ENCODE results near the gene TTC16.
A peak's percentile ranks its signal among the peaks of the same experiment; 100 is the strongest.

Gene TTC16

GRCh38 chr9:127720865-127721227, 5.0 kb downstream of the TTC16 start:
- DNase-seq (ENCODE audit: low spot score), result no peak

DNA sequence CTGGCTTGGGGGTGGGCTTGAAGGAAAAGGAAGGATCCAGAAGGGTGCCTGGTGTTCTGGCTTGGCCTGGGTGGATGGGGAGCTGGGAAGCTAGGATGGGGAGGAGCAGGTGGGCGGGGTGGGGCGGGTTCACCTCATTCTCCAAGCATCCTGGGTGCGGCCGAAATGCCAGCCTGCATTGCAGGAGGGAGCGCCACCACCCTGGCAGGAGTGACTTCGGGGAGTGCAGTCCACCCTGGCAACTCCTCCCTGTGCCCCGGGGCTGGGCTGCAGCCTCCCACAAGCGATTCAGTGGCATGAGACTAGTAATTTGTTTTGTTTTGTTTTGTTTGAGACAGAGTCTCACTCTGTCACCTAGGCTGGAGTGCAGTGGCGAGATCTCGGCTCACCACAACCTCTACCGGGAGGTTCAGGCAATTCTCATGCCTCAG, 5.5 kb downstream of the TTC16 start:
- peak; percentile 69 for DNase-seq (ENCODE audit: low spot score)

DNA sequence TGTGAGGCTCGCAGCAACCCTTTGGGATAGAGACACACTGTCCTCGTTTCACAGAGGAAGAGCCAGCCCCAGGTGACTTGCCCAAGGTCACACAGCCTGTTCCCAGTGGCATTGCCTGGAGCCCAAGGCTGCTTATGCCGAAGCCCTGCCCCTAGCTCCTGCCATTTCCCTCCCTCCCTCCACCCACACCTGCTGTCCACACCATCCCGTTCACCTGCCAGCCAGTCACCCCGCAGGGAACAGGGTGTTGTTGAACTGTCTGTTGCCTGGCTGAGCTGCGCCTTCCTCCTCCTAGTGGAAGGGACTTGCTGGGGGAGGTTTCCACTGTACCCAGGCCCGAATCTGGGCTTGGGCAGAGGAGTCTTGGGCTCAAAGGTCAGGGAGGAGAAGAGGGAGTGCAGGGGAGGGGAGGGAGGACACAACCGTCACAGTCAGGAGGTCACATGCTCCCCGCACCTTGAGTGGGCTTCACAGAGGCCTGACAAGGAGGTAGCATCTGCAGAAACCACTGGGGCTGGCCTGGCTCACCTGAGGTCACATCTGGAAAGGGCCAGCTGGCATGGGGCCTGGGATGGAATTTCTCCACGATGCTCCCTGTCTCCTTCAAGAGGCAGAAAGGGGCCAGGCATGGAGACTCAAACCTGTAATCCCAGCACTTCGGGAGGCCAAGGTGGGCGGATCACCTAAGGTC, 6.3 kb downstream of the TTC16 start:
- DNase-seq (ENCODE audit: low spot score), result no peak

- no peak for DNase-seq (ENCODE audit: low spot score)
Observed at GRCh38 chr9:127723013-127723412, 7.1 kb downstream of the TTC16 start.

DNA sequence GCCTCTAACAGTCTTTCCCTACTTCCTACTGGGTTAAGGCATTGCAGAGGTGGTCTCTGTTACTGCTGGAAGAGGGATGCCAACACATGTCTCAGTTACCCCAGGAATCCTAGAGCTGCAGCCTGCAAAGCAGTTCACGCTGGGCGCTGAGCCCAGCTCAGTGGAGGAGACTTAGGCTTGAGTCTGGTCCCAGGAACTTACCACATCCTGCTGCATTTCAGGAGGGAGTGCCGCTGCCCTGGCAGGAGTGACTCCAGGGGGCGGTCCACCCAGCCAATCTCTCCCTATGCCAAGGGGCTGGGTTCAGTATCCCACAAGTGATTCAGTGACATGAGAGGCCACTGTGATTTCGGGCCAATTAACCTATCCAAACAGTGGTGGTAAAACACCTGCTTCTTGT, 7.6 kb downstream of the TTC16 start:
- no peak for DNase-seq (ENCODE audit: low spot score)

DNA sequence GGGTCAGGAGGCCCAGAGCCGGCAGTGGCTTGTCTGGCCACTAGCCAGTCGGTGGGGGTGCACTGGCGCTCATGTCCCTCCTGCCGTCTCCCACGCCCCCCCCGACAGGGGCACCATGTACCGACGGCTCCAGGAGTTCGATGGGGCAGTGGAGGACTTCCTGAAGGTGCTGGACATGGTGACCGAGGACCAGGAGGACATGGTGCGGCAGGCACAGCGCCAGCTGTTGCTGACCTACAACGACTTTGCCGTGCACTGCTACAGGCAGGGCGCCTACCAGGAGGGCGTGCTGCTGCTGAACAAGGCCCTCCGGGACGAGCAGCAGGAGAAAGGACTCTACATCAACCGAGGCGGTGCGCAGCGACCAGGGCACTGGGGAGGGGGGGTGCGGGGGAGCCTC, 8.1 kb downstream of the TTC16 start:
- DNase-seq (ENCODE audit: low spot score), result no peak

GRCh38 chr9:127726871-127727270, 11.0 kb downstream of the TTC16 start:
- no peak for DNase-seq (ENCODE audit: low spot score)

DNA sequence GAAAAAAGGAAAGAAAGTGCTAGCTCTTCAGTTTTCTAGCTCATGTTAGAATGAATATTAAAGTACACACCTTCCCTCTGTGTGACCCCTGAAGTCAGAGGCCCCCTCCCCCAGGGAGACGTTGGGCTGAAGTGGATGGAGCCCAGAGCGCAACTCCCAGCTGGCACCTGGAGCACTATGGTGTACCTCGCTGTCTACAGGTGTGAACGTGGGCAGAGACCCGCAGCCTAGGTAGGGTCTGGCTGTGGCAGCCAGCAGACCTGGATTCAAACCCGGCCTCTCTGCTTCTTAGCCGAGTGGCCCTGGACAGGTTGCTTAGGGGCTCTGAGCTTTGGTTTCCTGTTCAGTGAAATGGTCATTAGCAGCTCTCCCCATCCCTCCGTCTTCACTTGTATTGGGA, 12.9 kb downstream of the TTC16 start:
- DNase-seq (ENCODE audit: low spot score), result no peak

- DNase-seq (ENCODE audit: low spot score), result no peak
Observed at GRCh38 chr9:127729522-127730256, 13.8 kb downstream of the TTC16 start.

DNA sequence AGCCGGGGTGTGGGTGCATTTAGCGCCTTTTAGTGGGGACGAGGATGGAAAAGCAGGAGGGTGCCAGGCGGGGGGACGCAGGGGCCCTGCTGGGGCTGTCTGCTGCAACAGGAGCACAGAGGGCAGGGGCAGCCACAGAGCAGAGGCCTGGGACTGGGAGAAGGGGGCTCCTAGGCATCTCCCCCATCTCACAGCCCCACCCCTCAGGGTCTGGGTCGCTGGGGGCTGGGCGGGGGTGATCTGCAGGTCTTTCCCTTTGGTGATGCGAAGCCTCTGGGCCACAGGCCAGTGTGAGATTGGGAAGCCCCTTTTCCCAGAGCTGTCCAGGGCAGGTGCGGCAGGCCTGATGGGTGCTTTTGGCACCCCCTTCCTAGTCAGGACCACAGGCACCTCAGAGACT, 14.4 kb downstream of the TTC16 start:
- DNase-seq (ENCODE audit: low spot score), result no peak

DNA sequence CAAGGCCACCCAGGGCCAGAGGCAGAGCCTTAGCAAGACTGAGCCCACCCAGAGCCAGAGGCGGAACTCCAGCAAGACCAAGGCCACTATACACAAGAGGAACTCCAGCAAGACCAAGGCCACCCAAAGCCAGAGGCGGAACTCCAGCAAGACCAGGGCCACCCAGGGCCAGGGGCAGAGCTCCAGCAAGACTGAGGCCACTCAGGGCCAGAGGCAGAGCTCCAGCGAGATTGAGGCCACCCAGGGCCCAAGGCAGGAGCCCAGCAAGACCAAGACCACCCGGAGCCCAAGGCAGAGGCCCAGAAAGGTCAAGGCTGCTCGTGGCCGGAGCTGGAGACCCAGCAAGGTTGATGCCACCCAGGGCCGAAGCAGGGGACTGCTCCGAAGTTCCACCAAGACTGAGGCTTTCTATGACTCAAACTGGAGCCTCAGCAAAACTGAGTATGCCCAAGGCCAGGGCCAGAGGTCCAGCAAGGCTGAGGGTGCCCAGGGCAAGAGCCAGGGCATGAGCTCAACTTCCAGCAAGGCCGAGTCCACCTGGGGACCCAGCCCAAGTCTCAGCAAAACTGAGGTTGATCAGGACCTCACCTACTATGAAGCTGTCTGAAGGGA, 15.0 kb downstream of the TTC16 start:
- no peak for DNase-seq (ENCODE audit: low spot score)

- DNase-seq (ENCODE audit: low spot score), result no peak
Observed at GRCh38 chr9:127731938-127732337, 16.1 kb downstream of the TTC16 start.

- DNase-seq (ENCODE audit: low spot score), result no peak
Observed at GRCh38 chr9:127732444-127732843, 16.6 kb downstream of the TTC16 start.

DNA sequence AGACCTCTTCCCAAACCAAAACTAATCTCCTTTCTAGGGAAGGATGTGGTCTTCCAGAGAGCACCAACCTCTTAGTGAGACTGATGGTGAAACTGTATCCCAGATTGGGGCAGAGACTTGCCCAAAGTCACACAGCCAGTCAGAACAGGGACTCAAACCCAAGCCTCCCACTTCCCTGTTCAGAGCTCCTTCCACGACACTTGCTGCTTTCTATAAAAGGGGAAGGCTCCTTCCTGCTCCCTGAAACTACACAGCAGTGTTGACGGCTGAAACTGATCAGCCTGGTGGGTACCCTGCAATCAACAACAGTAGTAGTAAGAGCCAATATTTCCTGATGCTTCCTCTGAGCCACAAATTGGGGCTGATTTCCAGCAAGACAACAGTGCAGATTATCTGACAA, 17.7 kb downstream of the TTC16 start:
- DNase-seq (ENCODE audit: low spot score), result no peak

DNA sequence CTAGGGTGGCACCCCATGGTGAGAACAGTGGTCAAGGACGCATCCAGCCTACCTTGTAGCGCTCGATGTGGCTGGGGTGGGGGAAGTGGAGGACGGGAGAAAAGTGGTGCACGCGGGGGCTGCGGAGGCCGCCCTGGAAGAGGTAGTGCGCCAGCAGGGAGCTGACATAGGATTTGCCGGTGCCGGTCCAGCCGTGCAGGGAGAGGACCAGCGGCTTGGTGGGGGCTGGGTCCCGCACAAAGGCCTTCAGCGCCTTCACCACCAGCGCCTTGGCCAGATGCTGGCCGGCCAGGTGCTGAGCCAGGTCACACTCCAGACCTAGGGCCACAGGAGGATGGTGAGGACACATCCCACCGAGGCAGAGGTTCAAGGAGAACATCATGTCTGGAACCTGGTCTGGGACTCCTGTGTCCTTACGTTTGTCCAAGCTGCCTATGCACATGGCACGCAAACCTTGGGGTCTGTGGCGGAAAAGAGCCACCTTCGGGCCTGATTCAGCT, 18.4 kb downstream of the TTC16 start:
- no peak for DNase-seq (ENCODE audit: low spot score)

GRCh38 chr9:127734747-127735529, 19.1 kb downstream of the TTC16 start, which contains the start of gene TOR2A:
Gene TOR2A, minus strand, starts transcription at chr9:127735294. Its CDS starts 24 bp downstream, at chr9:127735270.
- DNase-seq (ENCODE audit: low spot score), result peak; percentile 96

- no peak for DNase-seq (ENCODE audit: low spot score)
Observed at GRCh38 chr9:127735530-127736185, 19.8 kb downstream of the TTC16 start.

DNA sequence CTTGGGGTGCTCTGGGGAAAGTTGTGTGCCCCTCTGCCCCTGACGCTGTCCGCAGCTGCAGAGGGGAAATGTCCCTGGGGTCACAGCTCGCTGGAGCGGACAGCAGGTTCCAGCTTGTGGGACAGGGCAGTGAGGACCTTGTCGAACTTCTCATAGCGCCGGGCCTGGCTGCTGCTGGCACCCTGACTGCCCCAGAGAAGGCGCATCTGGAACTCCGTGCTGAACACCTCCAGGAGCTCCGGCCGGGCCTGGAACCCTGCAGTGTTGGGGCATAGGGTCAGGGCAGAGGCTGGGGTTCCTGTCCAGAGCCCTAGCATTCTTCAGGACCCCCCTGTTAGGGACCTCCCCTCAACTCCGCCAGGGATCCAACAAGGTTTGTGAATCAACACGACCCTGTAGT, 22.8 kb downstream of the TTC16 start:
- DNase-seq (ENCODE audit: low spot score), result no peak

GRCh38 chr9:127739614-127740330, 23.9 kb downstream of the TTC16 start:
- DNase-seq (ENCODE audit: low spot score), result no peak

DNA sequence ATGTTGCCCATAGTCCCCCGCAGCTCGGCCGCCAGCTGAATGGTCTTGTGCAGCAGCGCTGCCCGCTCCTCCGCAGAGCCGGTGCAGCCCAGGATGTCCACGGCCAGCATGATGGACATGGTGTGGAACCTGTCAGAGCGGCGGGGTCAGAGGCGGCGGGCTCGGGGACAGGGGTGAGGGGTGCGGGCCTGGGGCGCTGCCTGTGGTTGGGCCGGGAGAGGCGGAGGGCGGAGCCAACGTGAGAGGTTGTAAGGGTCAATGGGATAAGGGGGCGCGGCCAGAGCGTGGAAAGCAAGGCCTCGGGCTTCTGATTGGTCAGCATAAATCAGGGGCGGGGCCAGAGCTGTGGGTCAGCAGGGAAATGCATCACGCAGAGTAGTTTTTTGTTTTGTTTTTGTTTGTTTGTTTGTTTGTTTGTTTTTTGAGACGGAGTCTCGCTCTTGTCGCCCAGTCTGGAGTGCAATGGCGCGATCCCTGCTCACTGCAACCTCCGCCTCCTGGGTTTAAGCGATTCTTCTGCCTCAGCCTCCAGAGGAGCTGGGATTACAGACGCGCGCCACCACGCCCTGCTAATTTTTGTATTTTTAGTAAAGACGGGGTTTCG, 26.1 kb downstream of the TTC16 start:
- no peak for DNase-seq (ENCODE audit: low spot score)
